Measurements from ENCODE around the gene TFIP11. TPM values are rescaled to one million over a fixed set of nuclear protein-coding genes. Genes with fewer than 3 reads are reported as not detected.
A peak's percentile ranks its signal among the peaks of the same experiment; 100 is the strongest.

TFIP11 gene
- total and polyA plus RNA-seq, 7 donors, result 28.8 to 56.1 (median 36.8) TPM

GRCh38 chr22:26480611-26480932 lies 31.7 kb downstream of the TFIP11 start:
- Histone ChIP-seq H3K36me3 (ENCODE audit: insufficient read depth in 1 of 2, low read depth in 1 of 2) (peaks cover 8 to 58% of the 10 kb centered on the region in 2 donors), H3K4me1 (peaks cover 55% of the 10 kb centered on the region), H3K4me3 (peak overlapping the region; percentile 99), H3K27me3 (ENCODE audit: insufficient read depth in 3 of 3, low read length in 2 of 3) (no peaks in the 10 kb centered on the region), H3K9me3 (no peaks in the 10 kb centered on the region), H3K27ac (peak overlapping the region; percentile 63)
- ATAC-seq (no peak), DNase-seq (no peak)
- intact Hi-C loops (cut with DNase I), result loop anchor here in 1 of 2 donors (5.0 kb wide), 1 partner anchor 107 kb away; no protein-coding TSS in a partner anchor
- WGBS, 3 donors, result 67 to 78% (median 75%) methylated on average over 2 of the region's 2 CpGs
- TF ChIP-seq CTCF (IDR thresholded peaks at IDR 0.05), result no peak

DNA sequence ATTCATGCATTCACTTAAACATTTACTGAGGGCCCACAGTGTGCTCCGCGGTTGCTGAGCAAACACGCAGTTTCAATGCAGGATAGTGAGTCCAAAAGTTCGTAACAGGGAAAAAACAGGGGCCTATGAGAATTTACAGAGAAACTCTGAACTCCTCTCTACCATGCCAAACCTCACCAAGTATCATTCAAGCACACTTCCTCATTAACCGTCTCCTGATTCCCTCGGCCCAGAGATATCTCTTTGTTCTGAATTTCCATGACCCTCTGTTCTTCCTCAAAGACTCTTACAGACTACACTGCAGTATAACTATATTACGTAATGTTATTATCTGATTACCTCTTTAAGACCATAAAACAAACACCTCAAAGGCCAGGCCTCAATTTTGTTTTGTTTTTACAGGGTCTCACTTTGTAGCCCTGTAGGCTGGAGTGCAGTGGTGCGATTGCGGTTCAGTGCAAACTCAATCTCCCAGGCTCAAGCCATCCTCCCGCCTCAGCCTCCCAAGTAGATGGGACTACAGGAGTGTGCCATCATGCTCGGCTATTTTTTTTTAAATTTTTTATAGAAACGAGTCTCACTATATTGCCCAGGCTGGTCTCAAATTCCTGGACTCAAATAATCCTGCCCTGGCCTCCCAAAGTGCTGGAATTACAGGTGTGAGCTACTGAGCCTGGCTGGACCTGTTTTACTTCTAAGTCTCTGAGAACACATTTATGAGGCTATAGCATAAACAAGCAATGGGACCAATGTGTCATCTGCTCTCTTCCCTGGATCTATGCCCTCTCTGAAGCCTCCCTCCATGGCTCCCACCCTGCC lies 32.3 kb downstream of the TFIP11 start:
- Histone ChIP-seq H3K4me3 (peak overlapping the region; percentile 99), H3K9me3 (no peaks in the 10 kb centered on the region), H3K27ac (peak overlapping the region; percentile 63), H3K36me3 (ENCODE audit: insufficient read depth in 1 of 2, low read depth in 1 of 2) (peaks cover 8 to 63% of the 10 kb centered on the region in 2 donors), H3K27me3 (ENCODE audit: insufficient read depth in 3 of 3, low read length in 2 of 3) (no peaks in the 10 kb centered on the region), H3K4me1 (peaks cover 49% of the 10 kb centered on the region)
- TF ChIP-seq CTCF (IDR thresholded peaks at IDR 0.05), result no peak
- 75 to 77% (median 76%) methylated on average over 12 of the region's 12 CpGs for WGBS, 3 donors
- no peak for DNase-seq
- no peak for ATAC-seq
- intact Hi-C loops (cut with DNase I), result loop anchor here in 1 of 2 donors (5.0 kb wide), 1 partner anchor 107 kb away; no protein-coding TSS in a partner anchor

GRCh38 chr22:26479043-26479791 lies 33.1 kb downstream of the TFIP11 start:
- H3K36me3 ChIP-seq (ENCODE audit: insufficient read depth in 1 of 2, low read depth in 1 of 2), result peaks cover 8 to 70% of the 10 kb centered on the region in 2 donors
- no peaks in the 10 kb centered on the region for H3K9me3 ChIP-seq
- peaks cover 45% of the 10 kb centered on the region for H3K4me1 ChIP-seq
- no peaks in the 10 kb centered on the region for H3K27me3 ChIP-seq (ENCODE audit: insufficient read depth in 3 of 3, low read length in 2 of 3)
- no peak for TF ChIP-seq CTCF (IDR thresholded peaks at IDR 0.05)
- intact Hi-C loops (cut with DNase I), result no loop called here
- peak overlapping the region; percentile 63 for H3K27ac ChIP-seq
- DNase-seq, result no peak
- H3K4me3 ChIP-seq, result peak overlapping the region; percentile 99
- no peak for ATAC-seq
- WGBS, 3 donors, result 57 to 62% (median 60%) methylated on average over 12 of the region's 12 CpGs

- intact Hi-C loops (cut with DNase I), result no loop called here
- TF ChIP-seq CTCF (IDR thresholded peaks at IDR 0.05), result no peak
- Histone ChIP-seq H3K36me3 (ENCODE audit: insufficient read depth in 1 of 2, low read depth in 1 of 2) (peaks cover 8 to 86% of the 10 kb centered on the region in 2 donors), H3K27ac (no peak overlapping the region), H3K9me3 (no peaks in the 10 kb centered on the region), H3K27me3 (ENCODE audit: insufficient read depth in 3 of 3, low read length in 2 of 3) (no peaks in the 10 kb centered on the region), H3K4me1 (peaks cover 44% of the 10 kb centered on the region), H3K4me3 (no peak overlapping the region)
- no peak for DNase-seq
- WGBS, 3 donors, result 32 to 43% (median 38%) methylated on average over 4 of the region's 4 CpGs
- ATAC-seq, result no peak
Measured at GRCh38 chr22:26477341-26477731, 34.9 kb downstream of the TFIP11 start.
